GM23338 (cell line): ENCODE measurements around the gene PARVB. TPM values are rescaled to one million over a fixed set of nuclear protein-coding genes. Genes with fewer than 3 reads are reported as not detected.

Experiments used
- ATAC-seq: fragments of 200-7000 bp; cut with Tn5 transposase; 3 replicates; pipeline ENCODE4 v1.9.1; 2020
- DNase-seq: peaks from one replicate; pipeline ENCODE4 v3.0.0-alpha.2; 2015; ENCODE audit warnings: low spot score
- H2AFZ ChIP-seq: fragments of 200-600 bp; sonication (generic); 2 replicates; pipeline ENCODE4 v1.8.0; 2016; ENCODE audit warnings: antibody characterized with exemption, mild to moderate bottlenecking, moderate library complexity
- H3F3A ChIP-seq: fragments of 200-600 bp; sonication (generic); replicated peaks from 2 replicates; pipeline ENCODE4 v1.8.0; 2017; ENCODE audit warnings: antibody characterized with exemption, mixed run types, low read depth
- H3K27ac ChIP-seq: fragments of 200-600 bp; sonication (generic); 2 replicates; pipeline ENCODE4 v1.6.1; 2016; ENCODE audit warnings: low read depth
- H3K27me3 ChIP-seq: fragments of 200-600 bp; sonication (generic); 2 replicates; pipeline ENCODE4 v1.8.0; 2016; ENCODE audit warnings: mild to moderate bottlenecking, mixed run types, moderate library complexity; ENCODE audit not compliant: insufficient read depth
- H3K36me3 ChIP-seq: fragments of 200-600 bp; sonication (generic); 2 replicates; pipeline ENCODE4 v1.8.0; 2016; ENCODE audit warnings: mild to moderate bottlenecking; ENCODE audit not compliant: insufficient read depth
- H3K4me1 ChIP-seq: fragments of 200-600 bp; sonication (generic); 2 replicates; pipeline ENCODE4 v1.8.0; 2016; ENCODE audit warnings: mild to moderate bottlenecking, moderate library complexity; ENCODE audit not compliant: insufficient read depth
- H3K4me2 ChIP-seq: fragments of 200-600 bp; sonication (generic); 2 replicates; pipeline ENCODE4 v1.7.1; 2017; ENCODE audit warnings: mixed run types
- H3K4me3 ChIP-seq: fragments of 200-600 bp; sonication (generic); 2 replicates; pipeline ENCODE4 v1.6.1; 2016; ENCODE audit warnings: mixed run types
- H3K79me2 ChIP-seq: fragments of 200-600 bp; sonication (generic); replicated peaks from 2 replicates; pipeline ENCODE4 v1.8.0; 2017; ENCODE audit warnings: mild to moderate bottlenecking; ENCODE audit not compliant: insufficient read depth
- H3K9me2 ChIP-seq: fragments of 200-600 bp; sonication (generic); 2 replicates; pipeline ENCODE4 v1.8.0; 2017; ENCODE audit not compliant: insufficient read depth
- H4K20me1 ChIP-seq: fragments of 200-600 bp; sonication (generic); replicated peaks from 2 replicates; pipeline ENCODE4 v1.8.0; 2017; ENCODE audit warnings: mild to moderate bottlenecking; ENCODE audit not compliant: insufficient read depth
- H3K27ac Mint-ChIP-seq: 2 replicates; pipeline ENCODE4 v1.8.0; 2020; ENCODE audit warnings: inconsistent platforms, mild to moderate bottlenecking, moderate library complexity, mixed read lengths
- H3K27me3 Mint-ChIP-seq: 3 replicates; pipeline ENCODE4 v1.8.0; 2022; ENCODE audit warnings: low read depth, mild to moderate bottlenecking, moderate library complexity, mixed read lengths, inconsistent platforms; ENCODE audit not compliant: insufficient read depth, poor library complexity
- H3K36me3 Mint-ChIP-seq: 3 replicates; pipeline ENCODE4 v1.8.0; 2021; ENCODE audit warnings: low read depth, mild to moderate bottlenecking, inconsistent platforms, moderate library complexity, mixed read lengths
- H3K4me1 Mint-ChIP-seq: 3 replicates; pipeline ENCODE4 v1.8.0; 2020; ENCODE audit warnings: mild to moderate bottlenecking, inconsistent platforms, mixed read lengths
- H3K4me3 Mint-ChIP-seq: 3 replicates; pipeline ENCODE4 v1.8.0; 2021; ENCODE audit warnings: moderate library complexity, mild to moderate bottlenecking, inconsistent platforms, mixed read lengths
- H3K9me3 Mint-ChIP-seq: 3 replicates; pipeline ENCODE4 v1.8.0; 2020; ENCODE audit warnings: moderate library complexity, mild to moderate bottlenecking, inconsistent platforms, mixed read lengths
- CREB1 ChIP-seq: fragments of 250-450 bp; sonication (Bioruptor Pico); IDR thresholded peaks from 2 replicates; pipeline ENCODE4 v1.5.0; 2020; ENCODE audit warnings: low read depth, mild to moderate bottlenecking, moderate library complexity
- ETS1 ChIP-seq: IDR thresholded peaks from 2 replicates; pipeline ENCODE4 v1.6.1; 2016; ENCODE audit warnings: antibody characterized with exemption
- EZH2 ChIP-seq: fragments of 200-600 bp; sonication (generic); IDR thresholded peaks from one replicate; pipeline ENCODE4 v1.8.0; 2017; ENCODE audit warnings: antibody characterized with exemption, mild to moderate bottlenecking, low read depth; ENCODE audit not compliant: unreplicated experiment
- EZH2phosphoT487 ChIP-seq: fragments of 200-600 bp; sonication (generic); IDR thresholded peaks from one replicate; pipeline ENCODE4 v1.8.1; 2018; ENCODE audit warnings: antibody characterized with exemption; ENCODE audit not compliant: unreplicated experiment
- JUNB ChIP-seq: IDR thresholded peaks from one replicate; pipeline ENCODE4 v1.6.1; 2016; ENCODE audit warnings: antibody characterized with exemption; ENCODE audit not compliant: unreplicated experiment
- NANOG ChIP-seq: IDR thresholded peaks from 2 replicates; pipeline ENCODE4 v1.6.1; 2016; ENCODE audit warnings: antibody characterized with exemption, borderline replicate concordance
- POLR2AphosphoS5 ChIP-seq: IDR thresholded peaks from 2 replicates; pipeline ENCODE4 v1.6.1; 2016; ENCODE audit warnings: antibody characterized with exemption, low read depth
- STAT1 ChIP-seq: IDR thresholded peaks from one replicate; pipeline ENCODE4 v1.6.1; 2016; ENCODE audit warnings: antibody characterized with exemption; ENCODE audit not compliant: unreplicated experiment
- ZNF114 ChIP-seq: fragments of 250-450 bp; sonication (Bioruptor Pico); IDR thresholded peaks from 2 replicates; pipeline ENCODE4 v1.5.0; 2020; ENCODE audit warnings: mild to moderate bottlenecking, moderate library complexity
- ZNF331 ChIP-seq: fragments of 250-450 bp; sonication (Bioruptor Pico); IDR thresholded peaks from 2 replicates; pipeline ENCODE4 v1.5.0; 2020; ENCODE audit warnings: low read depth, mild to moderate bottlenecking, moderate library complexity
- polyA plus RNA-seq: library from polyadenylated mRNA; unstranded; fragments of >200 nt; fragmentation: Nextera tagmentation; extraction: Ambion mirVana; gene quantifications from 2 replicates; pipeline ENCODE4 v1.2.1, GENCODE V29; 2016
- total RNA-seq: library from RNA; depleted of rRNA; stranded (reverse); fragments of >200 nt; shearing (Covaris generic); gene quantifications from 2 replicates; pipeline ENCODE4 v1.2.3, GENCODE V29; 2014
- TF ChIP-seq, protein P1 (sequence below), 2 experiments: fragments of 200-600 bp in 1 of 2; sonication (generic) in 1 of 2; conservative IDR thresholded peaks; 2 replicates each; pipeline versions ENCODE4 v1.5.1 to v1.6.1; 2016 to 2017; ENCODE audit warnings: antibody characterized with exemption in 2 of 2, low read depth in 2 of 2, mild to moderate bottlenecking in 2 of 2, moderate library complexity in 1 of 2
- TF ChIP-seq, protein P2 (sequence below): fragments of 250-450 bp; sonication (Bioruptor Pico); IDR thresholded peaks from 2 replicates; pipeline ENCODE4 v1.5.0; 2020; ENCODE audit warnings: mild to moderate bottlenecking, moderate library complexity
- TF ChIP-seq, protein P3 (sequence below): IDR thresholded peaks from one replicate; pipeline ENCODE4 v1.6.1; 2018; ENCODE audit warnings: antibody characterized with exemption; ENCODE audit not compliant: unreplicated experiment

The PARVB gene
- total and polyA plus RNA-seq, 2 experiments from 2014 or later = 4.3 to 7.7 TPM

- TF ChIP-seq EZH2phosphoT487 (no peak), POLR2AphosphoS5 (no peak), STAT1 (no peak), NANOG (no peak), CREB1 (CRISPR knock-in tag) (no peak), JUNB (no peak), ETS1 (no peak), ZNF331 (CRISPR knock-in tag) (no peak), EZH2 (no peak), ZNF114 (no peak)
- TF ChIP-seq, protein P1, sequence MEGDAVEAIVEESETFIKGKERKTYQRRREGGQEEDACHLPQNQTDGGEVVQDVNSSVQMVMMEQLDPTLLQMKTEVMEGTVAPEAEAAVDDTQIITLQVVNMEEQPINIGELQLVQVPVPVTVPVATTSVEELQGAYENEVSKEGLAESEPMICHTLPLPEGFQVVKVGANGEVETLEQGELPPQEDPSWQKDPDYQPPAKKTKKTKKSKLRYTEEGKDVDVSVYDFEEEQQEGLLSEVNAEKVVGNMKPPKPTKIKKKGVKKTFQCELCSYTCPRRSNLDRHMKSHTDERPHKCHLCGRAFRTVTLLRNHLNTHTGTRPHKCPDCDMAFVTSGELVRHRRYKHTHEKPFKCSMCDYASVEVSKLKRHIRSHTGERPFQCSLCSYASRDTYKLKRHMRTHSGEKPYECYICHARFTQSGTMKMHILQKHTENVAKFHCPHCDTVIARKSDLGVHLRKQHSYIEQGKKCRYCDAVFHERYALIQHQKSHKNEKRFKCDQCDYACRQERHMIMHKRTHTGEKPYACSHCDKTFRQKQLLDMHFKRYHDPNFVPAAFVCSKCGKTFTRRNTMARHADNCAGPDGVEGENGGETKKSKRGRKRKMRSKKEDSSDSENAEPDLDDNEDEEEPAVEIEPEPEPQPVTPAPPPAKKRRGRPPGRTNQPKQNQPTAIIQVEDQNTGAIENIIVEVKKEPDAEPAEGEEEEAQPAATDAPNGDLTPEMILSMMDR (conservative IDR thresholded peaks at IDR 0.05; ENCODE audit: low read depth in 2 of 2) = no peak
- TF ChIP-seq, protein P2, sequence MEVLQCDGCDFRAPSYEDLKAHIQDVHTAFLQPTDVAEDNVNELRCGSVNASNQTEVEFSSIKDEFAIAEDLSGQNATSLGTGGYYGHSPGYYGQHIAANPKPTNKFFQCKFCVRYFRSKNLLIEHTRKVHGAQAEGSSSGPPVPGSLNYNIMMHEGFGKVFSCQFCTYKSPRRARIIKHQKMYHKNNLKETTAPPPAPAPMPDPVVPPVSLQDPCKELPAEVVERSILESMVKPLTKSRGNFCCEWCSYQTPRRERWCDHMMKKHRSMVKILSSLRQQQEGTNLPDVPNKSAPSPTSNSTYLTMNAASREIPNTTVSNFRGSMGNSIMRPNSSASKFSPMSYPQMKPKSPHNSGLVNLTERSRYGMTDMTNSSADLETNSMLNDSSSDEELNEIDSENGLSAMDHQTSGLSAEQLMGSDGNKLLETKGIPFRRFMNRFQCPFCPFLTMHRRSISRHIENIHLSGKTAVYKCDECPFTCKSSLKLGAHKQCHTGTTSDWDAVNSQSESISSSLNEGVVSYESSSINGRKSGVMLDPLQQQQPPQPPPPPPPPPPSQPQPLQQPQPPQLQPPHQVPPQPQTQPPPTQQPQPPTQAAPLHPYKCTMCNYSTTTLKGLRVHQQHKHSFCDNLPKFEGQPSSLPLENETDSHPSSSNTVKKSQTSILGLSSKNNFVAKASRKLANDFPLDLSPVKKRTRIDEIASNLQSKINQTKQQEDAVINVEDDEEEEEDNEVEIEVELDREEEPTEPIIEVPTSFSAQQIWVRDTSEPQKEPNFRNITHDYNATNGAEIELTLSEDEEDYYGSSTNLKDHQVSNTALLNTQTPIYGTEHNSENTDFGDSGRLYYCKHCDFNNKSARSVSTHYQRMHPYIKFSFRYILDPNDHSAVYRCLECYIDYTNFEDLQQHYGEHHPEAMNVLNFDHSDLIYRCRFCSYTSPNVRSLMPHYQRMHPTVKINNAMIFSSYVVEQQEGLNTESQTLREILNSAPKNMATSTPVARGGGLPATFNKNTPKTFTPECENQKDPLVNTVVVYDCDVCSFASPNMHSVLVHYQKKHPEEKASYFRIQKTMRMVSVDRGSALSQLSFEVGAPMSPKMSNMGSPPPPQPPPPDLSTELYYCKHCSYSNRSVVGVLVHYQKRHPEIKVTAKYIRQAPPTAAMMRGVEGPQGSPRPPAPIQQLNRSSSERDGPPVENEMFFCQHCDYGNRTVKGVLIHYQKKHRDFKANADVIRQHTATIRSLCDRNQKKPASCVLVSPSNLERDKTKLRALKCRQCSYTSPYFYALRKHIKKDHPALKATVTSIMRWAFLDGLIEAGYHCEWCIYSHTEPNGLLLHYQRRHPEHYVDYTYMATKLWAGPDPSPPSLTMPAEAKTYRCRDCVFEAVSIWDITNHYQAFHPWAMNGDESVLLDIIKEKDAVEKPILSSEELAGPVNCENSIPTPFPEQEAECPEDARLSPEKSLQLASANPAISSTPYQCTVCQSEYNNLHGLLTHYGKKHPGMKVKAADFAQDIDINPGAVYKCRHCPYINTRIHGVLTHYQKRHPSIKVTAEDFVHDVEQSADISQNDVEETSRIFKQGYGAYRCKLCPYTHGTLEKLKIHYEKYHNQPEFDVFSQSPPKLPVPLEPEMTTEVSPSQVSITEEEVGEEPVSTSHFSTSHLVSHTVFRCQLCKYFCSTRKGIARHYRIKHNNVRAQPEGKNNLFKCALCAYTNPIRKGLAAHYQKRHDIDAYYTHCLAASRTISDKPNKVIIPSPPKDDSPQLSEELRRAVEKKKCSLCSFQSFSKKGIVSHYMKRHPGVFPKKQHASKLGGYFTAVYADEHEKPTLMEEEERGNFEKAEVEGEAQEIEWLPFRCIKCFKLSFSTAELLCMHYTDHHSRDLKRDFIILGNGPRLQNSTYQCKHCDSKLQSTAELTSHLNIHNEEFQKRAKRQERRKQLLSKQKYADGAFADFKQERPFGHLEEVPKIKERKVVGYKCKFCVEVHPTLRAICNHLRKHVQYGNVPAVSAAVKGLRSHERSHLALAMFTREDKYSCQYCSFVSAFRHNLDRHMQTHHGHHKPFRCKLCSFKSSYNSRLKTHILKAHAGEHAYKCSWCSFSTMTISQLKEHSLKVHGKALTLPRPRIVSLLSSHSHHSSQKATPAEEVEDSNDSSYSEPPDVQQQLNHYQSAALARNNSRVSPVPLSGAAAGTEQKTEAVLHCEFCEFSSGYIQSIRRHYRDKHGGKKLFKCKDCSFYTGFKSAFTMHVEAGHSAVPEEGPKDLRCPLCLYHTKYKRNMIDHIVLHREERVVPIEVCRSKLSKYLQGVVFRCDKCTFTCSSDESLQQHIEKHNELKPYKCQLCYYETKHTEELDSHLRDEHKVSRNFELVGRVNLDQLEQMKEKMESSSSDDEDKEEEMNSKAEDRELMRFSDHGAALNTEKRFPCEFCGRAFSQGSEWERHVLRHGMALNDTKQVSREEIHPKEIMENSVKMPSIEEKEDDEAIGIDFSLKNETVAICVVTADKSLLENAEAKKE (CRISPR knock-in tag) = no peak
- TF ChIP-seq, protein P3, sequence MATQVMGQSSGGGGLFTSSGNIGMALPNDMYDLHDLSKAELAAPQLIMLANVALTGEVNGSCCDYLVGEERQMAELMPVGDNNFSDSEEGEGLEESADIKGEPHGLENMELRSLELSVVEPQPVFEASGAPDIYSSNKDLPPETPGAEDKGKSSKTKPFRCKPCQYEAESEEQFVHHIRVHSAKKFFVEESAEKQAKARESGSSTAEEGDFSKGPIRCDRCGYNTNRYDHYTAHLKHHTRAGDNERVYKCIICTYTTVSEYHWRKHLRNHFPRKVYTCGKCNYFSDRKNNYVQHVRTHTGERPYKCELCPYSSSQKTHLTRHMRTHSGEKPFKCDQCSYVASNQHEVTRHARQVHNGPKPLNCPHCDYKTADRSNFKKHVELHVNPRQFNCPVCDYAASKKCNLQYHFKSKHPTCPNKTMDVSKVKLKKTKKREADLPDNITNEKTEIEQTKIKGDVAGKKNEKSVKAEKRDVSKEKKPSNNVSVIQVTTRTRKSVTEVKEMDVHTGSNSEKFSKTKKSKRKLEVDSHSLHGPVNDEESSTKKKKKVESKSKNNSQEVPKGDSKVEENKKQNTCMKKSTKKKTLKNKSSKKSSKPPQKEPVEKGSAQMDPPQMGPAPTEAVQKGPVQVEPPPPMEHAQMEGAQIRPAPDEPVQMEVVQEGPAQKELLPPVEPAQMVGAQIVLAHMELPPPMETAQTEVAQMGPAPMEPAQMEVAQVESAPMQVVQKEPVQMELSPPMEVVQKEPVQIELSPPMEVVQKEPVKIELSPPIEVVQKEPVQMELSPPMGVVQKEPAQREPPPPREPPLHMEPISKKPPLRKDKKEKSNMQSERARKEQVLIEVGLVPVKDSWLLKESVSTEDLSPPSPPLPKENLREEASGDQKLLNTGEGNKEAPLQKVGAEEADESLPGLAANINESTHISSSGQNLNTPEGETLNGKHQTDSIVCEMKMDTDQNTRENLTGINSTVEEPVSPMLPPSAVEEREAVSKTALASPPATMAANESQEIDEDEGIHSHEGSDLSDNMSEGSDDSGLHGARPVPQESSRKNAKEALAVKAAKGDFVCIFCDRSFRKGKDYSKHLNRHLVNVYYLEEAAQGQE = no peak
Observed at GRCh38 chr22:43995057-43995685, 28.9 kb upstream of the PARVB start.

More at GRCh38 chr22:43995057-43995685, 28.9 kb upstream of the PARVB start:
- no peak overlapping the region; the same call in 1 of the 2 replicates for H3K27ac Mint-ChIP-seq
- H3K4me3 Mint-ChIP-seq = no peak overlapping the region
- Histone ChIP-seq H4K20me1 (no peaks in the 10 kb centered on the region; the same call in none of the 2 replicates), H3K4me3 (no peak overlapping the region), H3K4me2 (no peak overlapping the region), H3K27me3 (no peaks in the 10 kb centered on the region), H3K4me1 (no peaks in the 10 kb centered on the region), H2AFZ (no peak overlapping the region), H3K27ac (no peak overlapping the region), H3K79me2 (0 out of 2 replicates have a peak, but pooled peaks cover 3% of the 10 kb centered on the region), H3K36me3 (peaks cover 8% of the 10 kb centered on the region; the same call in 1 of the 2 replicates), H3K9me2 (no peaks in the 10 kb centered on the region), H3F3A (0 out of 2 replicates have a peak, but pooled peaks cover 7% of the 10 kb centered on the region)
- peaks cover 70% of the 10 kb centered on the region for H3K36me3 Mint-ChIP-seq
- DNase-seq (no peak), ATAC-seq (no peak)
- peaks cover 7% of the 10 kb centered on the region for H3K27me3 Mint-ChIP-seq
- peaks cover 10% of the 10 kb centered on the region; the same call in 2 of the 3 replicates for H3K4me1 Mint-ChIP-seq
- no peaks in the 10 kb centered on the region for H3K9me3 Mint-ChIP-seq
